Psoas muscle (tissue), 8 donors: ENCODE results near the gene PLEK2. TPM values are rescaled to one million over a fixed set of nuclear protein-coding genes. Genes with fewer than 3 reads are reported as not detected.

Experiments used
- ATAC-seq, 4 donors: fragments of 200-7000 bp; cut with Tn5 transposase; one replicate each; pipeline ENCODE4 v1.9.1; 2020; ENCODE audit warnings: moderate library complexity in 3 of 4, mild to moderate bottlenecking in 2 of 4
- DNase-seq, 2 donors: peaks; one replicate each; pipeline ENCODE4 v3.0.0-alpha.2; 2020
- H3K27ac ChIP-seq: fragments of 200-600 bp; one replicate; pipeline ENCODE4 v1.8.0; 2022
- H3K27me3 ChIP-seq, 3 donors: fragments of 200-600 bp in 1 of 3; one replicate each; pipeline versions ENCODE4 v1.6.1 to v1.8.0; 2013 to 2022; ENCODE audit warnings: low read length in 2 of 3, mild to moderate bottlenecking in 2 of 3, moderate library complexity in 1 of 3; ENCODE audit not compliant: insufficient read depth in 3 of 3
- H3K36me3 ChIP-seq, 2 donors: fragments of 200-600 bp in 1 of 2; one replicate each; pipeline versions ENCODE4 v1.6.1 to v1.8.0; 2013 to 2022; ENCODE audit warnings: low read depth in 1 of 2, mild to moderate bottlenecking in 1 of 2, moderate library complexity in 1 of 2; ENCODE audit not compliant: insufficient read depth in 1 of 2
- H3K4me1 ChIP-seq: fragments of 200-600 bp; one replicate; pipeline ENCODE4 v1.8.0; 2022
- H3K4me3 ChIP-seq: fragments of 200-600 bp; one replicate; pipeline ENCODE4 v1.8.0; 2022; ENCODE audit warnings: mild to moderate bottlenecking
- H3K9me3 ChIP-seq: fragments of 200-600 bp; one replicate; pipeline ENCODE4 v1.8.0; 2022
- CTCF ChIP-seq: fragments of 200-600 bp; IDR thresholded peaks from one replicate; pipeline ENCODE4 v1.8.0; 2022; ENCODE audit warnings: antibody characterized with exemption
- WGBS, 3 donors: extraction: QIAGEN DNeasy Blood & Tissue Kit; methylation state at CpG; one replicate each; pipeline versions ENCODE4 v1.1.6 to v1.1.7; 2013; 5-methylcytosine and 5-hydroxymethylcytosine counted together
- intact Hi-C, 2 donors: fragments of 100-400 bp; cut with DNase I; formaldehyde crosslinking; loops; one replicate each; pipeline versions ENCODE4 v1.11.0 to v1.14.2; 2022
- polyA plus RNA-seq, 3 donors: library from polyadenylated mRNA; stranded (reverse); fragments of 200-250 nt; gene quantifications; one replicate each; pipeline ENCODE4 v1.2.3, GENCODE V29; 2013
- total RNA-seq, 4 donors: library from RNA; stranded (reverse); fragmentation: NEBNext Ultra II Directional in 2 of 4; extraction: Animal tissue kit (Norgen Biotek cat#: 25700) in 2 of 4; gene quantifications; one replicate each; pipeline versions ENCODE4 v1.2.1 to v1.2.4, GENCODE V29; 2021 to 2023
- donor health status: healthy with polysubstance abuse.
- donor health status: DM: no; HTN: no; CAD: no; lungs with moderate emphysema.
- donor health status: Bipolar disorder and iron deficiency.
- donor health status: healthy.
- donor health status: DM: yes; HTN: yes; CAD: no.
- donor health status: DM: no; HTN: no; CAD: no.
- donor health status: DM: no; HTN: no; CAD: no.
- donor health status: DM: yes; HTN: yes; CAD: no.

The PLEK2 gene
- total and polyA plus RNA-seq, 7 donors, result 0.05 to 2.1 (median 0.68) TPM; not detected in 3

GRCh38 chr14:67365476-67365875 lies 46.5 kb downstream of the PLEK2 start:
- TF ChIP-seq CTCF, result no peak
- 91 to 93% (median 92%) methylated on average over 4 of the region's 4 CpGs for WGBS, 3 donors
- ATAC-seq, result no peak
- H3K36me3 ChIP-seq, result peaks cover 8 to 81% of the 10 kb centered on the region in 2 donors
- no peak overlapping the region for H3K27ac ChIP-seq
- no peaks in the 10 kb centered on the region for H3K9me3 ChIP-seq
- DNase-seq, result no peak
- H3K27me3 ChIP-seq, result no peaks in the 10 kb centered on the region
- H3K4me1 ChIP-seq, result peaks cover 35% of the 10 kb centered on the region
- H3K4me3 ChIP-seq, result no peak overlapping the region
- intact Hi-C loops, result no loop called here

- Histone ChIP-seq H3K4me1 (peaks cover 57% of the 10 kb centered on the region), H3K36me3 (peaks cover 0 to 33% of the 10 kb centered on the region in 2 donors), H3K27ac (peak overlapping the region; percentile 98), H3K9me3 (no peaks in the 10 kb centered on the region), H3K27me3 (no peaks in the 10 kb centered on the region), H3K4me3 (peak overlapping the region; percentile 92)
- peak; percentile 44 to 59 (median 50) for ATAC-seq
- 1 to 2% (median 2%) methylated on average over 34 of the region's 34 CpGs for WGBS, 3 donors
- intact Hi-C loops, result no loop called here
- no peak for TF ChIP-seq CTCF
- no peak for DNase-seq
Observed at GRCh38 chr14:67360470-67361206, 51.3 kb downstream of the PLEK2 start.

GRCh38 chr14:67359775-67360469 lies 52.0 kb downstream of the PLEK2 start, which contains the start of the genes ATP6V1D and EIF2S1:
ATP6V1D (minus strand) TSS chr14:67359804; CDS start chr14:67359698, 106 bp downstream.
EIF2S1 (plus strand) TSS chr14:67360328; CDS start chr14:67364768, 4,440 bp downstream.
- intact Hi-C loops, result no loop called here
- Histone ChIP-seq H3K4me1 (peaks cover 57% of the 10 kb centered on the region), H3K27me3 (no peaks in the 10 kb centered on the region), H3K36me3 (peaks cover 0 to 26% of the 10 kb centered on the region in 2 donors), H3K4me3 (peak within 1 kb of the TSS; percentile 92), H3K9me3 (no peaks in the 10 kb centered on the region), H3K27ac (peak within 1 kb of the TSS; percentile 98)
- ATAC-seq (peak; percentile 97 to 98 (median 98)), DNase-seq (peak; percentile 99 to 100)
- WGBS, 3 donors, result 0% methylated on average over 47 of the region's 47 CpGs
- peak; percentile 93 for TF ChIP-seq CTCF

GRCh38 chr14:67358924-67359774 lies 52.8 kb downstream of the PLEK2 start:
- Histone ChIP-seq H3K27me3 (no peaks in the 10 kb centered on the region), H3K4me3 (peak overlapping the region; percentile 92), H3K27ac (peak overlapping the region; percentile 98), H3K9me3 (no peaks in the 10 kb centered on the region), H3K36me3 (peaks cover 0 to 18% of the 10 kb centered on the region in 2 donors), H3K4me1 (peaks cover 52% of the 10 kb centered on the region)
- ATAC-seq (peak in 1 of 4 donors; percentile 13), DNase-seq (peak; percentile 34 to 56)
- TF ChIP-seq CTCF, result no peak
- intact Hi-C loops, result no loop called here
- WGBS, 3 donors, result 1 to 2% (median 1%) methylated on average over 38 of the region's 38 CpGs
